Ishikawa (cell line): ENCODE results near the gene KCNJ8.

ENCODE experiments used
- CEBPB ChIP-seq: IDR thresholded peaks from 2 replicates; pipeline ENCODE4 v1.6.1; 2012
- EP300 ChIP-seq: IDR thresholded peaks from 2 replicates; pipeline ENCODE4 v1.6.1; 2012; ENCODE audit warnings: borderline replicate concordance
- FOXM1 ChIP-seq: IDR thresholded peaks from 2 replicates; pipeline ENCODE4 v1.6.1; 2012; ENCODE audit warnings: low read depth, borderline replicate concordance
- MAX ChIP-seq: IDR thresholded peaks from 2 replicates; pipeline ENCODE4 v1.6.1; 2012
- NFIC ChIP-seq: IDR thresholded peaks from 2 replicates; pipeline ENCODE4 v1.6.1; 2012
- RAD21 ChIP-seq: IDR thresholded peaks from 2 replicates; pipeline ENCODE4 v1.6.1; 2012; ENCODE audit warnings: low read depth
- REST ChIP-seq: IDR thresholded peaks from 2 replicates; pipeline ENCODE4 v1.6.1; 2012; ENCODE audit warnings: low read depth, mild to moderate bottlenecking
- TAF1 ChIP-seq: IDR thresholded peaks from 2 replicates; pipeline ENCODE4 v1.6.1; 2012; ENCODE audit warnings: low read depth, mild to moderate bottlenecking
- TEAD4 ChIP-seq: IDR thresholded peaks from 2 replicates; pipeline ENCODE4 v1.6.1; 2012
- YY1 ChIP-seq: IDR thresholded peaks from 2 replicates; pipeline ENCODE4 v1.6.1; 2012; ENCODE audit warnings: low read depth

- no peak for TF ChIP-seq MAX
- no peak for TF ChIP-seq EP300
- TF ChIP-seq RAD21: no peak
- TF ChIP-seq FOXM1: no peak
- no peak for TF ChIP-seq CEBPB
- TF ChIP-seq REST: no peak
- TF ChIP-seq TAF1: no peak
- TF ChIP-seq YY1: no peak
- TF ChIP-seq TEAD4: no peak
- no peak for TF ChIP-seq NFIC
These were observed 43.4 kb downstream of the KCNJ8 start for GRCh38 chr12:21731144-21731543.
